ENCODE results near the gene MYO18B. TPM values are rescaled to one million over a fixed set of nuclear protein-coding genes. Genes with fewer than 3 reads are reported as not detected.

MYO18B gene
- total RNA-seq, 2 donors from 2014 or later: 0.11 TPM; not detected in 1

- intact Hi-C loops (cut with DNase I): no loop called here
- no peak overlapping the region for H3K27ac ChIP-seq
- DNase-seq: no peak
- H3K27me3 ChIP-seq: no peaks in the 10 kb centered on the region
- H3K9ac ChIP-seq (ENCODE audit: low read depth in 2 of 2, low read length in 2 of 2): no peak overlapping the region
- no peaks in the 10 kb centered on the region for H3K9me3 ChIP-seq
- no peak overlapping the region for H3K4me3 ChIP-seq
- TF ChIP-seq CTCF (IDR thresholded peaks at IDR 0.05): no peak
- H3K4me1 ChIP-seq: no peaks in the 10 kb centered on the region
- no peaks in the 10 kb centered on the region for H3K36me3 ChIP-seq
Measured at GRCh38 chr22:26045860-26046259, 303.9 kb downstream of the MYO18B start.

GRCh38 chr22:26047516-26047915, 305.5 kb downstream of the MYO18B start:
- H3K9ac ChIP-seq (ENCODE audit: low read depth in 2 of 2, low read length in 2 of 2): no peak overlapping the region
- no peak overlapping the region for H3K27ac ChIP-seq
- intact Hi-C loops (cut with DNase I): no loop called here
- H3K9me3 ChIP-seq: no peaks in the 10 kb centered on the region
- H3K36me3 ChIP-seq: no peaks in the 10 kb centered on the region
- no peaks in the 10 kb centered on the region for H3K4me1 ChIP-seq
- no peak for DNase-seq
- no peak overlapping the region for H3K4me3 ChIP-seq
- no peak for TF ChIP-seq CTCF (IDR thresholded peaks at IDR 0.05)
- H3K27me3 ChIP-seq: no peaks in the 10 kb centered on the region

GRCh38 chr22:26047920-26048319, 305.9 kb downstream of the MYO18B start:
- Histone ChIP-seq H3K4me1 (no peaks in the 10 kb centered on the region), H3K27me3 (no peaks in the 10 kb centered on the region), H3K36me3 (no peaks in the 10 kb centered on the region), H3K4me3 (no peak overlapping the region), H3K9me3 (no peaks in the 10 kb centered on the region), H3K27ac (no peak overlapping the region), H3K9ac (ENCODE audit: low read depth in 2 of 2, low read length in 2 of 2) (no peak overlapping the region)
- no peak for TF ChIP-seq CTCF (IDR thresholded peaks at IDR 0.05)
- intact Hi-C loops (cut with DNase I): no loop called here
- DNase-seq: no peak

- TF ChIP-seq CTCF (IDR thresholded peaks at IDR 0.05): no peak
- Histone ChIP-seq H3K36me3 (no peaks in the 10 kb centered on the region), H3K27me3 (no peaks in the 10 kb centered on the region), H3K4me1 (no peaks in the 10 kb centered on the region), H3K9ac (ENCODE audit: low read depth in 2 of 2, low read length in 2 of 2) (no peak overlapping the region), H3K27ac (no peak overlapping the region), H3K4me3 (no peak overlapping the region), H3K9me3 (no peaks in the 10 kb centered on the region)
- no peak for DNase-seq
- intact Hi-C loops (cut with DNase I): no loop called here
Measured at GRCh38 chr22:26050079-26050478, 308.1 kb downstream of the MYO18B start.

- intact Hi-C loops (cut with DNase I): no loop called here
- Histone ChIP-seq H3K4me1 (no peaks in the 10 kb centered on the region), H3K27ac (no peak overlapping the region), H3K27me3 (no peaks in the 10 kb centered on the region), H3K36me3 (no peaks in the 10 kb centered on the region), H3K4me3 (no peak overlapping the region), H3K9me3 (no peaks in the 10 kb centered on the region), H3K9ac (ENCODE audit: low read depth in 2 of 2, low read length in 2 of 2) (no peak overlapping the region)
- TF ChIP-seq CTCF (IDR thresholded peaks at IDR 0.05): no peak
- DNase-seq: no peak
Measured at GRCh38 chr22:26053737-26054316, 311.8 kb downstream of the MYO18B start.

All from colonic mucosa (tissue), 4 donors.